K562 (cell line): ENCODE measurements around the gene DAPP1.

ENCODE experiments used
- CHD1 ChIP-seq: fragments of 200-600 bp; sonication (generic); IDR thresholded peaks from one replicate; pipeline ENCODE4 v1.6.1; 2012; ENCODE audit warnings: mild to moderate bottlenecking, moderate library complexity, low read length, inconsistent platforms
- CTCF ChIP-seq, 3 experiments: IDR thresholded peaks in 2 of 3; conservative IDR thresholded peaks in 1 of 3; 2 replicates each; pipeline ENCODE4 v1.5.1; 2011 to 2012; ENCODE audit warnings: low read length in 3 of 3, mild to moderate bottlenecking in 3 of 3, control low read depth in 2 of 3, improper control_type of control experiment in 1 of 3, inconsistent platforms in 1 of 3, low read depth in 1 of 3, mixed read lengths in 1 of 3, moderate library complexity in 1 of 3; ENCODE audit not compliant: insufficient read depth in 2 of 3
- FOS ChIP-seq: IDR thresholded peaks from 3 replicates; pipeline ENCODE4 v1.6.1; 2011; ENCODE audit not compliant: insufficient read length; ENCODE audit errors: extremely low read depth
- HSF4 ChIP-seq: fragments of 250-450 bp; sonication (Bioruptor Pico); IDR thresholded peaks from 2 replicates; pipeline ENCODE4 v2.1.2; 2022; ENCODE audit warnings: mild to moderate bottlenecking, moderate library complexity, borderline replicate concordance
- MBD1 ChIP-seq: fragments of 250-450 bp; sonication (Bioruptor Pico); IDR thresholded peaks from 2 replicates; pipeline ENCODE4 v1.8.0; 2022; ENCODE audit warnings: inconsistent platforms
- MCM5 ChIP-seq: fragments of 450-650 bp; IDR thresholded peaks from 2 replicates; pipeline ENCODE4 v1.6.1; 2016; ENCODE audit warnings: low read depth
- MEF2A ChIP-seq: IDR thresholded peaks from 2 replicates; pipeline ENCODE4 v1.6.1; 2011; ENCODE audit warnings: low read depth, mild to moderate bottlenecking, low read length, moderate library complexity; ENCODE audit not compliant: control insufficient read depth
- NELFE ChIP-seq: IDR thresholded peaks from 2 replicates; pipeline ENCODE4 v1.6.1; 2011; ENCODE audit warnings: mild to moderate bottlenecking; ENCODE audit not compliant: insufficient read depth, insufficient read length
- POLR2A ChIP-seq: fragments of 450-650 bp; conservative IDR thresholded peaks from 2 replicates; pipeline ENCODE4 v1.6.1; 2016
- RUNX1 ChIP-seq: sonication (generic); IDR thresholded peaks from 2 replicates; pipeline ENCODE4 v1.6.1; 2016; ENCODE audit warnings: antibody characterized with exemption, low read depth
- SMAD4 ChIP-seq: fragments of 250-450 bp; sonication (Bioruptor Pico); conservative IDR thresholded peaks from 2 replicates; pipeline ENCODE4 v1.8.0; 2021; ENCODE audit warnings: inconsistent platforms, mild to moderate bottlenecking, moderate library complexity
- ZNF134 ChIP-seq: fragments of 250-450 bp; sonication (Bioruptor Pico); conservative IDR thresholded peaks from 2 replicates; pipeline ENCODE4 v1.4.0; 2020
- TF ChIP-seq, protein P1 (sequence below): sonication (generic); formaldehyde crosslinking; IDR thresholded peaks from 2 replicates; pipeline ENCODE4 v1.9.0; 2022; ENCODE audit warnings: mild to moderate bottlenecking, missing genetic modification reagents

GRCh38 chr4:99853999-99854398 lies 37.4 kb downstream of the DAPP1 start:
- no peak for TF ChIP-seq CHD1
- no peak for TF ChIP-seq MEF2A
- no peak for TF ChIP-seq HSF4 (CRISPR knock-in tag)
- no peak for TF ChIP-seq ZNF134 (CRISPR knock-in tag)
- no peak for TF ChIP-seq SMAD4 (CRISPR knock-in tag)
- no peak for TF ChIP-seq MBD1 (CRISPR knock-in tag)
- no peak for TF ChIP-seq FOS
- TF ChIP-seq, protein P1, sequence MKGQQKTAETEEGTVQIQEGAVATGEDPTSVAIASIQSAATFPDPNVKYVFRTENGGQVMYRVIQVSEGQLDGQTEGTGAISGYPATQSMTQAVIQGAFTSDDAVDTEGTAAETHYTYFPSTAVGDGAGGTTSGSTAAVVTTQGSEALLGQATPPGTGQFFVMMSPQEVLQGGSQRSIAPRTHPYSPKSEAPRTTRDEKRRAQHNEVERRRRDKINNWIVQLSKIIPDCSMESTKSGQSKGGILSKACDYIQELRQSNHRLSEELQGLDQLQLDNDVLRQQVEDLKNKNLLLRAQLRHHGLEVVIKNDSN (CRISPR knock-in tag), result no peak
- no peak for TF ChIP-seq CTCF (IDR thresholded peaks at IDR 0.05 in 2 of 3, conservative IDR thresholded peaks at IDR 0.05 in 1 of 3; ENCODE audit: insufficient read depth in 2 of 3, low read depth in 1 of 3, low read length in 3 of 3)
- no peak for TF ChIP-seq POLR2A
- no peak for TF ChIP-seq MCM5
- TF ChIP-seq NELFE, result no peak
- TF ChIP-seq RUNX1, result no peak
